Liver (tissue), 9 donors: ENCODE data around the gene CHN2. TPM values are rescaled to one million over a fixed set of nuclear protein-coding genes. Genes with fewer than 3 reads are reported as not detected.

Source experiments
- DNase-seq: peaks from one replicate; pipeline ENCODE4 v3.0.0-alpha.2; 2017; ENCODE audit warnings: low spot score
- H3K27ac ChIP-seq, 2 donors: one replicate each; pipeline ENCODE4 v1.7.0; 2013; ENCODE audit warnings: inconsistent platforms in 2 of 2, low read length in 2 of 2, control low read depth in 1 of 2, low read depth in 1 of 2, mild to moderate bottlenecking in 1 of 2
- H3K27me3 ChIP-seq, 4 donors: one replicate each; pipeline versions ENCODE4 v1.6.1 to v1.7.0; 2013; ENCODE audit warnings: low read length in 3 of 4, inconsistent platforms in 1 of 4, mild to moderate bottlenecking in 1 of 4, moderate library complexity in 1 of 4; ENCODE audit not compliant: control insufficient read depth in 4 of 4, insufficient read depth in 4 of 4
- H3K36me3 ChIP-seq, 4 donors: one replicate each; pipeline versions ENCODE4 v1.6.1 to v1.7.0; 2013; ENCODE audit warnings: low read length in 3 of 4, mild to moderate bottlenecking in 3 of 4, low read depth in 1 of 4, moderate library complexity in 1 of 4; ENCODE audit not compliant: control insufficient read depth in 4 of 4, insufficient read depth in 3 of 4
- H3K4me1 ChIP-seq, 4 donors: one replicate each; pipeline versions ENCODE4 v1.6.1 to v1.7.0; 2013; ENCODE audit warnings: low read length in 3 of 4, mild to moderate bottlenecking in 3 of 4, moderate library complexity in 1 of 4; ENCODE audit not compliant: control insufficient read depth in 4 of 4, insufficient read depth in 4 of 4
- H3K4me3 ChIP-seq, 3 donors: one replicate each; pipeline versions ENCODE4 v1.6.1 to v1.7.0; 2013; ENCODE audit warnings: low read length in 3 of 3, control low read depth in 1 of 3, low read depth in 1 of 3, mild to moderate bottlenecking in 1 of 3
- H3K9ac ChIP-seq, 2 donors: one replicate each; pipeline ENCODE4 v1.7.0; 2013; ENCODE audit warnings: low read length in 2 of 2, mild to moderate bottlenecking in 2 of 2, moderate library complexity in 2 of 2, control low read depth in 1 of 2, low read depth in 1 of 2
- H3K9me3 ChIP-seq, 4 donors: one replicate each; pipeline versions ENCODE4 v1.6.1 to v1.7.0; 2013; ENCODE audit warnings: low read length in 3 of 4; ENCODE audit not compliant: control insufficient read depth in 4 of 4
- ATF3 ChIP-seq: IDR thresholded peaks from 2 replicates; pipeline ENCODE4 v1.6.1; 2016; ENCODE audit warnings: antibody characterized with exemption
- CTCF ChIP-seq: fragments of 150-350 bp; IDR thresholded peaks from 2 replicates; pipeline ENCODE4 v1.5.1; 2017; ENCODE audit warnings: improper control_type of control experiment, low read depth, low read length; ENCODE audit not compliant: missing input control
- EGR1 ChIP-seq, 2 donors: IDR thresholded peaks; 2 replicates each; pipeline ENCODE4 v1.6.1; 2016 to 2018; ENCODE audit warnings: antibody characterized with exemption in 2 of 2, low read depth in 2 of 2
- FOXA1 ChIP-seq: IDR thresholded peaks from 2 replicates; pipeline ENCODE4 v1.6.1; 2016; ENCODE audit warnings: antibody characterized with exemption
- FOXA2 ChIP-seq: IDR thresholded peaks from 2 replicates; pipeline ENCODE4 v1.6.1; 2016; ENCODE audit warnings: antibody characterized with exemption
- GABPA ChIP-seq, 2 donors: IDR thresholded peaks in 1 of 2; conservative IDR thresholded peaks in 1 of 2; 2 replicates each; pipeline ENCODE4 v1.6.1; 2016; ENCODE audit warnings: antibody characterized with exemption in 2 of 2, mild to moderate bottlenecking in 1 of 2, moderate library complexity in 1 of 2
- HNF4A ChIP-seq, 2 donors: conservative IDR thresholded peaks; 2 replicates each; pipeline ENCODE4 v1.6.1; 2016; ENCODE audit warnings: antibody characterized with exemption in 2 of 2, mild to moderate bottlenecking in 2 of 2
- HNF4G ChIP-seq: IDR thresholded peaks from 2 replicates; pipeline ENCODE4 v1.6.1; 2016; ENCODE audit warnings: antibody characterized with exemption
- JUND ChIP-seq, 2 donors: IDR thresholded peaks; 2 replicates each; pipeline ENCODE4 v1.6.1; 2016; ENCODE audit warnings: antibody characterized with exemption in 2 of 2
- MAX ChIP-seq: IDR thresholded peaks from 2 replicates; pipeline ENCODE4 v1.6.1; 2016; ENCODE audit warnings: antibody characterized with exemption
- NR2F2 ChIP-seq: IDR thresholded peaks from 2 replicates; pipeline ENCODE4 v1.6.1; 2016; ENCODE audit warnings: antibody characterized with exemption
- RAD21 ChIP-seq, 2 donors: IDR thresholded peaks; 2 replicates each; pipeline ENCODE4 v1.6.1; 2016; ENCODE audit warnings: antibody characterized with exemption in 2 of 2, mild to moderate bottlenecking in 2 of 2
- REST ChIP-seq: IDR thresholded peaks from 2 replicates; pipeline ENCODE4 v1.6.1; 2016; ENCODE audit warnings: antibody characterized with exemption, mild to moderate bottlenecking
- RXRA ChIP-seq, 2 donors: IDR thresholded peaks; 2 replicates each; pipeline ENCODE4 v1.6.1; 2017 to 2018; ENCODE audit warnings: antibody characterized with exemption in 2 of 2, mild to moderate bottlenecking in 1 of 2
- SP1 ChIP-seq: IDR thresholded peaks from 2 replicates; pipeline ENCODE4 v1.6.1; 2018; ENCODE audit warnings: antibody characterized with exemption, mild to moderate bottlenecking
- YY1 ChIP-seq: IDR thresholded peaks from 2 replicates; pipeline ENCODE4 v1.6.1; 2016; ENCODE audit warnings: antibody characterized with exemption, mild to moderate bottlenecking
- WGBS: extraction: QIAGEN DNeasy Blood & Tissue Kit; methylation state at CpG from one replicate; pipeline ENCODE4 v1.1.7; 2013; 5-methylcytosine and 5-hydroxymethylcytosine counted together
- polyA plus RNA-seq, 2 donors: library from polyadenylated mRNA; stranded (reverse) in 1 of 2; unstranded in 1 of 2; fragments of 200-250 nt in 1 of 2; fragments of >200 nt in 1 of 2; fragmentation: Nextera tagmentation in 1 of 2; extraction: Ambion mirVana in 1 of 2; gene quantifications; one replicate each; pipeline versions ENCODE4 v1.2.1 to v1.2.3, GENCODE V29; 2013 to 2015
- total RNA-seq, 2 donors: library from RNA; depleted of rRNA; stranded (reverse); fragments of >200 nt; gene quantifications; one replicate each; pipeline ENCODE4 v1.2.3, GENCODE V29; 2014
- donor health status: healthy.
- donor health status: healthy.
- donor health status: healthy.
- donor health status: healthy.
- donor health status: healthy.

The CHN2 gene
- total and polyA plus RNA-seq, 4 donors, result 8.3 to 25.4 (median 17.8) TPM

- TF ChIP-seq CTCF (no peak), NR2F2 (no peak)
Observed at GRCh38 chr7:29192811-29193210, 1.8 kb upstream of the CHN2 start (continued).

GRCh38 chr7:29193316-29194205 lies 1.0 kb upstream of the CHN2 start:
- H3K4me3 ChIP-seq, result peak overlapping the region in 2 of 3 donors; percentile 50 to 77
- H3K36me3 ChIP-seq, result no peaks in the 10 kb centered on the region
- peak overlapping the region; percentile 18 to 92 for H3K27ac ChIP-seq
- H3K9ac ChIP-seq, result peak overlapping the region; percentile 36 to 55
- TF ChIP-seq RXRA (IDR thresholded peaks at IDR 0.05) (no peak), FOXA1 (no peak), YY1 (no peak), FOXA2 (no peak)
- WGBS, result 16% methylated on average over 26 of the region's 26 CpGs
- H3K27me3 ChIP-seq, result no peaks in the 10 kb centered on the region
- H3K9me3 ChIP-seq, result no peaks in the 10 kb centered on the region
- peaks cover 2 to 62% (median 44%) of the 10 kb centered on the region in 4 donors for H3K4me1 ChIP-seq
- no peak for DNase-seq

GRCh38 chr7:29194206-29194593 lies 375 bp upstream of the CHN2 start:
- H3K4me3 ChIP-seq, result peak overlapping the region; percentile 64 to 78 (median 77)
- H3K27me3 ChIP-seq, result no peaks in the 10 kb centered on the region
- H3K27ac ChIP-seq, result peak overlapping the region; percentile 87 to 92
- no peaks in the 10 kb centered on the region for H3K36me3 ChIP-seq
- peak; percentile 57 for DNase-seq
- peak overlapping the region in 1 of 2 donors; percentile 55 for H3K9ac ChIP-seq
- H3K9me3 ChIP-seq, result no peaks in the 10 kb centered on the region
- WGBS, result 3% methylated on average over 40 of the region's 40 CpGs
- no peak for TF ChIP-seq CTCF
- TF ChIP-seq SP1, result no peak
- no peak for TF ChIP-seq ATF3
- TF ChIP-seq JUND (IDR thresholded peaks at IDR 0.05), result no peak
- TF ChIP-seq FOXA2, result no peak
- TF ChIP-seq HNF4G, result no peak
- no peak for TF ChIP-seq MAX
- no peak for TF ChIP-seq HNF4A (conservative IDR thresholded peaks at IDR 0.05)
- TF ChIP-seq RAD21 (IDR thresholded peaks at IDR 0.05), result no peak
- no peak for TF ChIP-seq EGR1 (IDR thresholded peaks at IDR 0.05; ENCODE audit: low read depth in 2 of 2)
- no peak for TF ChIP-seq GABPA (IDR thresholded peaks at IDR 0.05 in 1 of 2, conservative IDR thresholded peaks at IDR 0.05 in 1 of 2)
- TF ChIP-seq REST, result no peak
- no peak for TF ChIP-seq RXRA (IDR thresholded peaks at IDR 0.05)
- H3K4me1 ChIP-seq, result peaks cover 2 to 64% (median 44%) of the 10 kb centered on the region in 4 donors
